Ovary (tissue), 9 donors: Measurements from ENCODE around the gene OR5W2. TPM values are rescaled to one million over a fixed set of nuclear protein-coding genes. Genes with fewer than 3 reads are reported as not detected.
"Not testable (repeated sequence)": the region's sequence is repeated elsewhere in the genome, so short reads cannot be mapped to it uniquely, and the experiment has no call there.

ENCODE experiments used
- DNase-seq, 5 donors: peaks; one replicate each; pipeline ENCODE4 v3.0.0-alpha.2; 2019 to 2020
- H3K27ac ChIP-seq, 2 donors: fragments of 200-600 bp; one replicate each; pipeline versions ENCODE4 v1.5.1 to v1.8.0; 2019 to 2022
- H3K27me3 ChIP-seq: fragments of 200-600 bp; one replicate; pipeline ENCODE4 v1.8.0; 2022
- H3K36me3 ChIP-seq: fragments of 200-600 bp; sonication (generic); one replicate; pipeline ENCODE4 v1.5.1; 2019
- H3K4me1 ChIP-seq: one replicate; pipeline ENCODE4 v1.8.1; 2013; ENCODE audit warnings: mild to moderate bottlenecking, moderate library complexity; ENCODE audit not compliant: insufficient read depth
- H3K4me3 ChIP-seq: fragments of 200-600 bp; sonication (generic); one replicate; pipeline ENCODE4 v1.5.1; 2017
- H3K9me3 ChIP-seq, 2 donors: fragments of 200-600 bp in 1 of 2; sonication (generic) in 1 of 2; one replicate each; pipeline versions ENCODE4 v1.5.1 to v1.8.1; 2013 to 2019; ENCODE audit warnings: mild to moderate bottlenecking in 1 of 2, moderate library complexity in 1 of 2
- WGBS, 3 donors: extraction: QIAGEN DNeasy Blood & Tissue Kit in 1 of 3; methylation state at CpG; one replicate each; pipeline versions ENCODE4 v1.1.5 to v1.1.7; 2013 to 2017; 5-methylcytosine and 5-hydroxymethylcytosine counted together
- intact Hi-C, 4 donors: fragments of 100-400 bp; cut with DNase I; formaldehyde crosslinking; loops; one replicate each; pipeline versions ENCODE4 v1.11.0 to v1.15.1; 2022 to 2023
- polyA plus RNA-seq, 2 donors: library from polyadenylated mRNA; stranded (reverse); fragments of 200-250 nt in 1 of 2; fragments of 350-450 nt in 1 of 2; fragmentation: Illumina TruSeq in 1 of 2; extraction: RNeasy Lipid Tissue Mini Kit (QIAGEN cat#74804) in 1 of 2; gene quantifications; one replicate each; pipeline ENCODE4 v1.2.3, GENCODE V29; 2013 to 2014
- small RNA-seq: library from RNA; depleted of rRNA; stranded (forward); fragments of <200 nt; gene quantifications from one replicate; pipeline ENCODE3, GENCODE V24; 2016
- total RNA-seq, 7 donors: library from RNA; depleted of rRNA in 2 of 7; stranded (reverse); fragments of >200 nt in 2 of 7; fragmentation: NEBNext Ultra II Directional in 3 of 7; extraction: Animal tissue kit (Norgen Biotek cat#: 25700) in 3 of 7; gene quantifications; one replicate each; pipeline versions ENCODE4 v1.1.0 to v1.2.4, GENCODE V29; 2016 to 2023
- donor health status: DM: no; HTN: no; CAD: no; lungs with moderate emphysema.
- donor health status: DM: no; HTN: no; CAD: no.
- donor health status: Bipolar disorder and iron deficiency.
- donor health status: DM: yes; HTN: yes; CAD: no.
- donor health status: DM: no; HTN: no; CAD: no.
- donor health status: DM: yes; HTN: yes; CAD: no.

Gene OR5W2
- total and polyA plus RNA-seq, 9 donors = not detected

DNA sequence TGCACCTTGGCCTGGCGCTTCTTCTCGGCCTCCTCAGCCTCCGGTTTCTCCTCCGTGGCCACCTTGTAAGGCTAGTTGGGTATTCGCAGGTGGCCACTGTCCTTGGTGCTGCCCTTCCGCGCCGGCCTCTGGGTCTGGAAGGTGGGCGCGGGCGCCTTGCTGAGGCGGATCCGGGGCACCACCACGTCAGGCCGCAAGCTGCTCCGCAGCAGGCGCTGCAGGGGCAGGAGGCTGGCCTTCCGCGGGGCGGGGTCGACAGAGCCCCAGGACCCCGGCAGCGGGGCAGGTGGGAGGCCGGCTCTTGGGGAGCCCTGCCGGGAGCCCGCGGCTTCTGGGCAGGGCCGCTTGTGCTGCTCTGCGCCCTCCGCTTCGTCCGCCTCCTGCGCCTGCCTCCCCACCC lies 41.7 kb downstream of the OR5W2 start:
- intact Hi-C loops = not testable (repeated sequence)
- WGBS, 3 donors = 9 to 46% (median 22%) methylated on average over 30 to 33 of the region's 33 CpGs

DNA sequence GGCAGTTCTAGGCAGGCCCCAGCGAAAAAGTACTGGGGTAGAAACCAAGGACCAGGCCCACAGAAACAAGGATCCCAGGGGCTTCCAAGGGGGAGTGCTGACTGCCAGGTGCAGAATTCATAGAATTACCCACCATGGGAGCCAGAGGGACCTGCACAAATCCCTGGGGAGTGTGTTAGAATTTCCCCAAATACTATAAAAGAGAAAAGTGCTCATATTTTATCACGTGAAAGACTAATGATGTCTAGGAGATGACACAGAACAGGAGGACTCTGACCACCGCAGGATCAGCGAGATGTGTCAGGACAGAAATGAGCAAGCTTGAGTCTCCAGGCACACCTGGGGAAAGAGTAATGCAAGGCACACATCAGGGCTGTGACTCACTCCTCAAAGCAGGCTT lies 47.0 kb downstream of the OR5W2 start:
- H3K4me1 ChIP-seq, H3K27ac ChIP-seq, intact Hi-C loops, H3K27me3 ChIP-seq, DNase-seq, H3K36me3 ChIP-seq, H3K4me3 ChIP-seq, H3K9me3 ChIP-seq: not testable (repeated sequence)
- WGBS, 3 donors = 82 to 88% (median 83%) methylated on average over 4 of the region's 4 CpGs

More for the DNA sequence above, 41.7 kb downstream of the OR5W2 start:
- not testable (repeated sequence) for H3K36me3 ChIP-seq, H3K27ac ChIP-seq, H3K9me3 ChIP-seq, H3K4me3 ChIP-seq, DNase-seq, H3K27me3 ChIP-seq, H3K4me1 ChIP-seq

Small RNAs within 50 kb of the gene (small RNA-seq; reads per million reads assigned to genes)
- not detected for gene AC036111.3

Other genes with a start within 250 kb of the OR5W2 start
- not detected for gene OR5D13, start 141.1 kb downstream of the OR5W2 start, total RNA-seq
- gene OR5D13, start 141.1 kb downstream of the OR5W2 start, polyA plus RNA-seq = not detected
- gene OR5D14, start 119.0 kb downstream of the OR5W2 start, total RNA-seq = not detected
- not detected for gene OR5D14, start 119.0 kb downstream of the OR5W2 start, polyA plus RNA-seq
- not detected for gene OR5L1, start 103.2 kb downstream of the OR5W2 start, total RNA-seq
- gene OR5L1, start 103.2 kb downstream of the OR5W2 start, polyA plus RNA-seq = not detected
- gene OR5D18, start 95.0 kb downstream of the OR5W2 start, total RNA-seq = not detected
- gene OR5D18, start 95.0 kb downstream of the OR5W2 start, polyA plus RNA-seq = not detected
- not detected for gene OR5L2, start 87.4 kb downstream of the OR5W2 start, total RNA-seq
- gene OR5L2, start 87.4 kb downstream of the OR5W2 start, polyA plus RNA-seq = not detected
- not detected for gene OR5D16, start 75.8 kb downstream of the OR5W2 start, total RNA-seq
- not detected for gene OR5D16, start 75.8 kb downstream of the OR5W2 start, polyA plus RNA-seq
- not detected for gene TRIM51, start 31.3 kb downstream of the OR5W2 start, total RNA-seq
- gene TRIM51, start 31.3 kb downstream of the OR5W2 start, polyA plus RNA-seq = not detected
- not detected for gene OR5I1, start 21.8 kb upstream of the OR5W2 start, total RNA-seq
- not detected for gene OR5I1, start 21.8 kb upstream of the OR5W2 start, polyA plus RNA-seq
- gene OR10AG1, start 55.4 kb upstream of the OR5W2 start, total RNA-seq = not detected
- gene OR10AG1, start 55.4 kb upstream of the OR5W2 start, polyA plus RNA-seq = not detected
- not detected for gene OR5F1, start 80.0 kb upstream of the OR5W2 start, total RNA-seq
- gene OR5F1, start 80.0 kb upstream of the OR5W2 start, polyA plus RNA-seq = not detected
- gene OR5AS1, start 113.1 kb upstream of the OR5W2 start, total RNA-seq = not detected
- gene OR5AS1, start 113.1 kb upstream of the OR5W2 start, polyA plus RNA-seq = not detected
- not detected for gene OR8I2, start 178.7 kb upstream of the OR5W2 start, total RNA-seq
- gene OR8I2, start 178.7 kb upstream of the OR5W2 start, polyA plus RNA-seq = not detected
- not detected for gene OR8H2, start 189.1 kb upstream of the OR5W2 start, total RNA-seq
- not detected for gene OR8H2, start 189.1 kb upstream of the OR5W2 start, polyA plus RNA-seq
- gene OR8H3, start 207.8 kb upstream of the OR5W2 start, total RNA-seq = not detected
- gene OR8H3, start 207.8 kb upstream of the OR5W2 start, polyA plus RNA-seq = not detected
- gene OR8J3, start 225.6 kb upstream of the OR5W2 start, total RNA-seq = not detected
- gene OR8J3, start 225.6 kb upstream of the OR5W2 start, polyA plus RNA-seq = not detected
- gene OR8K5, start 245.7 kb upstream of the OR5W2 start, total RNA-seq = not detected
- gene OR8K5, start 245.7 kb upstream of the OR5W2 start, polyA plus RNA-seq = not detected